Renal pelvis (tissue), 4 donors: Measurements from ENCODE around the gene SKIC8. TPM values are rescaled to one million over a fixed set of nuclear protein-coding genes. Genes with fewer than 3 reads are reported as not detected.
A peak's percentile ranks its signal among the peaks of the same experiment; 100 is the strongest.

Experiments
- DNase-seq: peaks from one replicate; pipeline ENCODE4 v3.0.0-alpha.2; 2013
- polyA plus RNA-seq, 3 donors: library from polyadenylated mRNA; unstranded; fragments of 120-200 nt; gene quantifications; one replicate each; pipeline ENCODE4 v1.2.1, GENCODE V29; 2013; ENCODE audit not compliant: insufficient read length in 3 of 3

Gene SKIC8
- polyA plus RNA-seq, 3 donors, result 101 to 112 (median 103) TPM

GRCh38 chr15:78327466-78327865, 28.1 kb upstream of the SKIC8 start:
- DNase-seq, result no peak

GRCh38 chr15:78325092-78325843, 25.9 kb upstream of the SKIC8 start:
- DNase-seq, result no peak

DNA sequence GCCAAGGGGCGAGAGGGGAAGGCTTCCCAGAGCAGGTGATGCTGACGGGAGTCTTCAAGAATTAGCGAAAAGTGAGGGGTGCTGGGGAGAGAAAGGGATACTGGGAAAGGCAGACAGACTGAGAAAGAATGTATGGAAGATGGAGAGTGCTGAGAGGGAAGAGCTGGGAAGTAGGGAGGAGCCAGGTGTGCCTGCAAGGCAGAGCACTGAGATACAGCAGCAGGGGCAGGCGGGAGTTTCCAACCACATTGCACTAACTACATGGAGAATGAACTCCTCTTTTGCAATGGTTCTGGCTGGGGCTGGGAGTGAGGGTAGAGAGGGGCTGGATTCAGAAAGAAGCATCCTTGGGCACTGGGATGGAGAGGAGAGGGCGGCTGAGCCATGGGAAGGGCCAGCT, 24.7 kb upstream of the SKIC8 start:
- DNase-seq, result no peak

GRCh38 chr15:78323693-78324092, 24.3 kb upstream of the SKIC8 start:
- no peak for DNase-seq

- DNase-seq, result no peak
These were observed 23.5 kb upstream of the SKIC8 start for GRCh38 chr15:78322724-78323521.

GRCh38 chr15:78322243-78322642, 22.8 kb upstream of the SKIC8 start:
- no peak for DNase-seq

DNA sequence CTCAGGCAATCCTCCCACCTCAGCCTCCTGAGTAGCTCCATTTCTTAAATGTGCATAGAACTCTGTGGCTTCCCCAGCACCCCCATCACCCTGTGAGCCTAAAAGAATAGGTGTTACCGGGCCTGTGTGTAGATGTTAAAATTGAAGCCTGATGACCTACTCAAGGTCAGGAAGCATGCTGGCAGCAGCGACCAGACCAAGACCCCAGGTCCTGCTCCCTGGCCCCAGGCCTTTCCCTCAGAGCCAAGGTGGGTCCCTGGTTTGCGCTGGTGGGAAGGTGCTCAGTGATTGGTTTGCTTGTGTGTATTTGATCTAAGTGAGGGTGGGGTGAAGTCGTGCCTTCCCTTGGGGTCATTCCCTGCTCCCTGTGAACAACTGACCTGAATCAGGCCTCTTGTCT, 22.4 kb upstream of the SKIC8 start:
- no peak for DNase-seq

DNA sequence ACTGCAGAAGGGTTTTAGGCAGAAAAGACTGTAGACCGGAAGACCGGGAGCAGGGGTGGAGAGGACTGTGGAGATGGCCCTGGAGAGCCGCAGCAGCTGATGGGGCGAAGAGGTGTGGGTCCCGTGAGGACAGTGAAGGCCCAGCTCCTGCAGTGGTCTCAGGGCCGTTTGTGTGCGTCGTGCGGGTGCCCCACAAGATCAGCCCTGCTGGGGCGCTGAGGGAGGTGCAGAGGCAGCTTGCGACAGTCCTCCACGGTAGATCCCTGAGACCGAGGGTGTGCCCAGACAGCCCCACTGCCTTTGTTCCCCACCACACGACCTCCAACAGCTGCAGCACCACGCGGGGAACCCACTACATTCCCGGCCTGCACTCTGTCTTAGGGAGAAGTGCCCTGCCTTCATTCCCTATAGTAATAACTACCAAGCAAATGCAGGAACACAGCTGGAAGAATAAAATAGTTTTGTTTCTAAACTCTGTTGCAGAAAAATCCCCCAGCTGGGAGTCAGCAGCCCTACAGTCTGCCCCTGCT, 21.7 kb upstream of the SKIC8 start:
- no peak for DNase-seq

DNA sequence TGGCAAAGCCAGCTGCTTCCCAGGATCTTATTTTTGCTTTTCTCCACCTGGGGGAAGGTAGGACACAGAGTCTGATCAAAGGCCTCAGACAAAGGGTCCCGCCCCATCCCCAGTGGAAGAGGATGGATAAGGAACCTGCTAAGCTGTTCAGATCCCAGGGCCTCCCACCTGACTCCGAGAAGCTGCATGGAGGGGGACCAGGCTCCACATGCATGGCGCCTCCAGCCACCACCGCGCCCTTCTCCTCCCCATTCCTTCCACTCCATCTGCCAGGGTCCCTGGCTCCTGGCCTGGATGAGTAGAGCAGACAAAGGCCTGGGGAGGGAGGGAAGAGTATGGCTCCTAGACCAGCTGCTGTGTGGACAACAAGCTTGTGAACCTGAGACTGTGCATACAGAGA, 20.8 kb upstream of the SKIC8 start:
- no peak for DNase-seq

DNA sequence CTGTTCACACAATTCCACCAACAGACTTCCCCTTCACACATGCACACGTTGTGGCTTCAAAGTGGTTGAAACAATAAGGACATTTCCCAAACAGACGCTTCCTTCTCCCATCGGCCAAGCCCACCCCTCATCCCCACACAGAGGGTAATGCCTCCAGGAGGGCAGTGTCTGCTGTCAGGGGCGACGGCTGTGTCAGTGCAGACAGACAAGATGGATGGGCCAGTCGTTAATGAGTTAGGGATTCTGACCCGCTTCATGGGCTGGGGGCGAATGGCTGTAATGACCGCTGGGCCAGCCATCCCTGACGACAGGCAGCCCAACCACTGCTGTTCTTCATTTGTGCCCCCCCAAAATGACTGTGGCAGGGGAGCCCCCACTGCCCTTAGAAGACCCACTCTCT, 20.2 kb upstream of the SKIC8 start:
- no peak for DNase-seq

DNA sequence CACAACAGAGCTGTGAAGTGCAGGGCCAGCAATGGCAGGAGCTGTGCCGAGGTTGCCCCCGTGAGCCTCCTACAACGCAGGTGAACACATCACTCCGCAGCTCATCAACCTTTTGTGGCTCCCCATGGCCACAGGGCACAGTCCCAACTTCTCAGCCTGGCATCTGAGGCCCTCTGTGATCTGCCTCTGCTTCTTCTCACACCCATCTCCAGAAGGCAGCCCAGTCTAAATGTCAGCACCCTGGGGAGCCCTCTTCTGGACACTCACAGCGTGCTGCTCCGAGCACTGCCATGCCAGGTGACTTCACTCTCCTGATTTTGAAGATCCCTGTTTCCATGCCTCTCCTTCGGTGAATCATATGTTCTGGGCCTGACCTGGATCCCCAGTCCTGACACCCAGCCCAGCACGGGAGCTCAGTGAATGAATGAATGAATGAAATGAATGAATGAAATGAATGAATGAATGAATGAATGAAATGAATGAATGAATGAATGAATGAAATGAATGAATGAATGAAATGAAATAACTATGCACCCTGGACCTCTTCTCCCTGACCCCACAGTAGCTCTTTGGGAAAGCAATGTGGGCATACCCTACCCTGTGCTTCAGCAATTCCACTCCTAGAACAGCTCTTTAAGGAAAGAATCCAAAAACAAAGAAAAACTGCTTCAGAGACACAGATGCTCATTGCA, 17.9 kb upstream of the SKIC8 start:
- DNase-seq, result no peak

DNA sequence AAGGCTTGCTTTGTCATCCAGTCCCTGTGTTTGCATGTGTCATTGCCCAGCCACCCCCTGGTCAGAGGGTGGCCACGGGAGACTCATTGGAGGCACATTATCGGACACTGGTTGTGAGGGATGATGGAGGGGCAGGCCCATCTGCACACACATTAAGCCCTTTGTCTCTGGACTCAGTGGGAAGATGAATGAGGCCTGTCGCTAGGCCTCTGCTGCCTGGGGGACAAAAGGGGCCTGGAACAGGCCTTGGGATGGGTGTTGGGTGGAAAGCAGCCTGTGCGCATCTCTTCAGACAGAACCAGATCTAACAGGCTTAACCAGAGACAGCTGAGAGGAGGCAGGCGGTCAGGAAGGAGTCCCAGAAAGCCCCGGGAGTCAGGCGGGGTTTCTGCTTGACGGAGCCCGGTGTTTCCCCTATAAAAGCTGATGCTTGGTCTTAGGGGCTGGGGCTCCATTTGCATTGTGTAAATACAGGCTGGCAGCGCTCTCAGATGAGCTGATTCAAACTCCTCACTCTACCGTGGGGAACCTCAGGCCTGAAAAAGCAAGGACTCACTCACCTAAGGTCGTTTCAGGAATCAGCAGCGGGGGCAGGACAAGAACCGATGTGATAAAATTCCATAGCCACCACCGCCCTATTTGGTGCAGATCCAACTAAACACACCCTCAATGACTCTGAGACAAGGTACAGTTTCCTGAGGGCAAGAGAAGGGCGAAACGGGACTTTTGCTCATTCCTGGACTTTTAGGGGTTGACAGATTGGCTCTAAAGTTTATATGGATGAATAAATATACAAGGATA, 17.1 kb upstream of the SKIC8 start:
- no peak for DNase-seq

GRCh38 chr15:78315686-78316282, 16.4 kb upstream of the SKIC8 start:
- DNase-seq, result no peak

DNA sequence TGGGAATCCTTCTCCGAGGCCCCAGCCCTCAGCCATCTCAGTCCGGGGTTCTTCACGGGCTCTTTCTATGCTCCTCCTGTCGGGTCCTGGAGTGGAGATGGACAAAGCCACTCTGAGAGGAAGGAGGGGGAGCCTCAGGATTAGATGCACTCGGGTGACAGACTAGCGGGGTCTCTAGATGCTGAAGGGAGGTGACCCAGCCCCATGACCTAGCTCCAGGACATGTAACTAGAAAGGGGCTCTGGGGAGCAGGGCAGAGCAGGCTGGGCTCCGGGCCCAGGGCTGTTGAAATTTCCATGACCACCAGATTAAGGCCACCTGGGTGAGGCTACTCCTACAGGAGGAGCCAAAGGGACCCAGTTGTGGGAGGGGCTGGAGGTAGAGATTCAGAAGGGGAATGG, 14.8 kb upstream of the SKIC8 start:
- no peak for DNase-seq

- DNase-seq, result no peak
These were observed 14.0 kb upstream of the SKIC8 start for GRCh38 chr15:78313383-78313782.

DNA sequence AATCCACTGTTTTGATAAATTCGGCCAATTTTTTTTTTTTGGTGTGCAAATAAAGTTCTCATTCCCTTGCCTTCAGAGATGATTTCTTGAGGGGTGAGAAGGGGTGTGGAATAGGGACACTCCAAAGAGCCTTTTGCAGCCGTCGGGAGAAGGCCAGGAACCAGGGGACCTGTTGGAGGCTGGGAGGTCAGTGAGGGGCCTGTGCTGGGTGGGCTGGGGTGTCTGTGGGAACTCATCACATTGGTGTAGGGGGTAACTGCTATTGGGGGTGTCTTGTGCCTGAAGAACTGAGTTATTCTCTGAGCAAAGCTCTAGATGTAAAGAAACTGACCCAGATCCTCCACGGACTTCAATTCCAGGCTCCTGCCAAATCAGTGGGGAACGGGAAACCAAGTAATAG, 13.5 kb upstream of the SKIC8 start:
- no peak for DNase-seq

- no peak for DNase-seq
These were observed 13.1 kb upstream of the SKIC8 start for GRCh38 chr15:78312536-78312935.

GRCh38 chr15:78311292-78311691, 11.9 kb upstream of the SKIC8 start:
- no peak for DNase-seq

DNA sequence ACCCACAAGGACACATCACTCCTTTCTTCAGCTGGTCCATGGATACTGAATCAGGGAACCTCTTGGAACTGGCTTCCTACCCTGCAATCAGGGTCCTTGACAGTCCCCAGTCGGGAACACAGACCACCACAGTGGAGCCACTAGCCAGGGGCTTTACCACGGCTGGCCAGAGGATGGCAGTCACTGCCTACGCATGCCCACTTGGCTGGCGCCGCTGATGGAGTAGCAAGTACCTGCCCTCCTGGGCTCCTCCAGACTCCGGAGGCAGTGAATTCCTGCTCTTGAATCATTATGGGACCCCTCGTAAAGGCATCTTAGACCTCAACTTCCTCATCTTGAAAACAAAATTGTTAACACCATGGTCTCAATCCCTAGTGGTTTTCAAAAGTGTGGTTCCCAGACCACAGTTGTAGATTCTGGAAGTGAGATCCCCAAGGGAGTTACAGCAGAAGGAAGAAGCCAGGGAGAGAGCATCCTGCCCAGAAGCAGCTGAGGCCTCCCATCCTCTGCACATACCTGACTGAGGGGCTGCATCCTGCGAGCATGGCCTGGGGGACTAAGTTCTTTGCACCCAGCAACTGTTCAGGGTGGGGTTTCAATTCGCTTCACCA, 9.1 kb upstream of the SKIC8 start:
- peak; percentile 69 for DNase-seq

GRCh38 chr15:78307976-78308375, 8.6 kb upstream of the SKIC8 start:
- no peak for DNase-seq
